ENCODE measurements around the gene TNPO2.

- TF ChIP-seq CTCF (IDR thresholded peaks at IDR 0.05; ENCODE audit: insufficient read depth, low read length) (no peak), POLR2AphosphoS5 (IDR thresholded peaks at IDR 0.05; ENCODE audit: low read depth) (no peak), GABPA (IDR thresholded peaks at IDR 0.05; ENCODE audit: low read depth) (no peak), SPI1 (IDR thresholded peaks at IDR 0.05; ENCODE audit: borderline replicate concordance, low read depth) (no peak), REST (IDR thresholded peaks at IDR 0.05; ENCODE audit: insufficient replicate concordance, low read depth) (no peak)
Measured at GRCh38 chr19:12770922-12771321, 47.2 kb upstream of the TNPO2 start.
